ENCODE data around the gene ZDHHC14.

GRCh38 chr6:157450931-157451742 is 70.1 kb downstream of the ZDHHC14 start:
- TF ChIP-seq CTCF (IDR thresholded peaks at IDR 0.05; ENCODE audit: low read length) (no peak), EZH2phosphoT487 (IDR thresholded peaks at IDR 0.05; ENCODE audit: low read length) (no peak), EZH2 (optimal IDR thresholded peaks at IDR 0.05; ENCODE audit: low read depth, low read length) (no peak)
